ENCODE measurements around the gene SHROOM2.
A peak's percentile ranks its signal among the peaks of the same experiment; 100 is the strongest.

SHROOM2 gene

DNA sequence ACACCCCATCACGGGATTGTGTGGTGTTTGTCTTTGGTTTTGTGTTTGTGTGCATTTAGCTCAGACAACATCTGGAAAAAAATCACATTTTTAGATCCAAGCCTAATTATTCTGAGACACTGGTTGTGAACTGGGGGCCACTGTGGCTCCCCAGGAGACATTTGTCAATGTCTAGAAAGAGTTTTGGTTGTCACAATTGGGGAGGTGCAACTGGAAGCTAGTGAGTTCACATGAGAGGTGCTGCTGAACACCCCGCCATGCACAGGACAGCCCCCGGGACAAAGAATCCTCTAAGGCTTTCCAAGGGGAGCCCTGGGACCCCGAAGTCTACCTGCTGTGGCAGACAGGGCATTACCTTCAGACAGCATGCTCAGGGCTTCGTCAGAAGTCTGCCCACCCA, 47.1 kb upstream of the SHROOM2 start:
- H3K14ac ChIP-seq (ENCODE audit: low read length in 2 of 2) = no peak overlapping the region
- H2AK5ac ChIP-seq (ENCODE audit: low read length, severe bottlenecking) = no peak overlapping the region
- no peak for DNase-seq
- WGBS = 92% methylated on average over 4 of the region's 5 CpGs
- H4K91ac ChIP-seq (ENCODE audit: low read length) = no peak overlapping the region
- H2BK15ac ChIP-seq (ENCODE audit: low read depth, poor library complexity, severe bottlenecking) = peak overlapping the region; percentile 82
- H4K8ac ChIP-seq (ENCODE audit: low read length) = no peak overlapping the region
- H3K27ac ChIP-seq (ENCODE audit: low read length, poor library complexity, severe bottlenecking) = no peak overlapping the region
- no peak overlapping the region for H2BK5ac ChIP-seq (ENCODE audit: low read depth, low read length, poor library complexity, severe bottlenecking)
- H3K4me1 ChIP-seq (ENCODE audit: control insufficient read depth, insufficient read depth, low read depth, low read length) = no peaks in the 10 kb centered on the region
- no peak overlapping the region for H3K18ac ChIP-seq (ENCODE audit: low read depth in 1 of 2, low read length in 2 of 2)
- H3K4ac ChIP-seq (ENCODE audit: low read depth in 1 of 2, low read length in 2 of 2) = no peak overlapping the region
- H3K9me3 ChIP-seq (ENCODE audit: control insufficient read depth, low read length) = peaks cover 5% of the 10 kb centered on the region
- no peak overlapping the region for H3K4me2 ChIP-seq (ENCODE audit: low read length, poor library complexity, severe bottlenecking)
- H3K4me3 ChIP-seq (ENCODE audit: insufficient read depth in 1 of 2, low read depth in 1 of 2, low read length in 2 of 2) = no peak overlapping the region
- H2BK120ac ChIP-seq (ENCODE audit: low read depth, low read length) = no peak overlapping the region
- H2AFZ ChIP-seq (ENCODE audit: low read depth, low read length) = no peak overlapping the region
- no peak overlapping the region for H3K23ac ChIP-seq (ENCODE audit: low read length in 2 of 2)
- H3K9ac ChIP-seq (ENCODE audit: low read length) = no peak overlapping the region
- H3K27me3 ChIP-seq (ENCODE audit: control insufficient read depth in 1 of 2, insufficient read depth in 1 of 2, low read length in 2 of 2) = peaks cover 0 to 6% of the 10 kb centered on the region in 2 experiments
- no peak overlapping the region for H2BK12ac ChIP-seq (ENCODE audit: low read length in 2 of 2)
- no peaks in the 10 kb centered on the region for H3K79me1 ChIP-seq (replicated peaks; ENCODE audit: low read length, poor library complexity, severe bottlenecking)
- H3K36me3 ChIP-seq (ENCODE audit: control insufficient read depth in 1 of 2, insufficient read depth in 2 of 2, low read depth in 1 of 2, low read length in 2 of 2) = no peaks in the 10 kb centered on the region

DNA sequence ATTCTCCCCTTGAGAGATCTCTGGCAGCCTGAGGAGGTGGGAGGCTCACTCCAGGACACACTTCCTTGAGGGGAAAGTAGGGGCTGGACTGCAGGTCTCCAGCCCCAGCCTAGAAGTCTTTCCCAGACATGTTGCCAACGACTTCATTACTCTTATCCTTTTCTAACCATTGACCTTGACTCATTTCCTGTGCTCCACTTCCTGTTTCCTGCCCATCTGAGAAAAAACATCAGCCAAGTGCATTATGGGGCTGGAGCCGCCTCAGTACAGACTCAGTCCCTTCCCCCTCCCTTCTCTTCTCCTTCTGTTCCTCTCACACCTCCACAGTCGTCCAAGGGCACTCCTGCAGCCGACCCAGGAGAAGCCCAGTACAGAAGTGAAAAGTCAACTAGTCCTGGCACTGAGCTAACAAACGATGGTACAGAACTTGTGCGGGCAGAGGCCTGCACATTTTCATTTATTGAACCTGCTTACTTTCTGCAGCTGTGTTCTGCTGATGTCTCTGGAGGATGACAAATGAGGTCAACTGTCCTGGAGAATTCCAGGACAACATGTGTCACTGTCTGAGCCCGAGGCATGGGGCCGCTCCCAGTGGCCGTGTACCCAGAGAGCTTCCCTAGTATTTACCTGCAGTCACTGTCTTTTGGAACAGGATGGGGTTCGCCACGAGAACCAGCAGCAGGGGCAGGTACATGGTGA, 40.7 kb upstream of the SHROOM2 start:
- Histone ChIP-seq H3K18ac (ENCODE audit: low read depth in 1 of 2, low read length in 2 of 2) (peak overlapping the region in 1 of 2 experiments; percentile 57), H3K36me3 (ENCODE audit: control insufficient read depth in 1 of 2, insufficient read depth in 2 of 2, low read depth in 1 of 2, low read length in 2 of 2) (no peaks in the 10 kb centered on the region), H3K4me2 (ENCODE audit: low read length, poor library complexity, severe bottlenecking) (no peak overlapping the region), H2AFZ (ENCODE audit: low read depth, low read length) (no peak overlapping the region), H3K27me3 (ENCODE audit: control insufficient read depth in 1 of 2, insufficient read depth in 1 of 2, low read length in 2 of 2) (no peaks in the 10 kb centered on the region), H4K8ac (ENCODE audit: low read length) (peak overlapping the region; percentile 64), H3K9ac (ENCODE audit: low read length) (no peak overlapping the region), H2BK15ac (ENCODE audit: low read depth, poor library complexity, severe bottlenecking) (no peak overlapping the region), H3K4me1 (ENCODE audit: control insufficient read depth, insufficient read depth, low read depth, low read length) (peaks cover 5% of the 10 kb centered on the region), H3K23ac (ENCODE audit: low read length in 2 of 2) (no peak overlapping the region), H2BK5ac (ENCODE audit: low read depth, low read length, poor library complexity, severe bottlenecking) (no peak overlapping the region), H3K27ac (ENCODE audit: low read length, poor library complexity, severe bottlenecking) (peak overlapping the region; percentile 57), H3K79me1 (replicated peaks; ENCODE audit: low read length, poor library complexity, severe bottlenecking) (no peaks in the 10 kb centered on the region), H4K91ac (ENCODE audit: low read length) (peak overlapping the region; percentile 48), H2BK12ac (ENCODE audit: low read length in 2 of 2) (peak overlapping the region; percentile 38 to 72), H2AK5ac (ENCODE audit: low read length, severe bottlenecking) (no peak overlapping the region), H3K14ac (ENCODE audit: low read length in 2 of 2) (no peak overlapping the region), H3K9me3 (ENCODE audit: control insufficient read depth, low read length) (no peaks in the 10 kb centered on the region), H2BK120ac (ENCODE audit: low read depth, low read length) (peak overlapping the region; percentile 68), H3K4me3 (ENCODE audit: insufficient read depth in 1 of 2, low read depth in 1 of 2, low read length in 2 of 2) (no peak overlapping the region), H3K4ac (ENCODE audit: low read depth in 1 of 2, low read length in 2 of 2) (peak overlapping the region in 1 of 2 experiments; percentile 61)
- peak; percentile 80 for DNase-seq
- WGBS = 14% methylated on average over 11 of the region's 11 CpGs

- H4K8ac ChIP-seq (ENCODE audit: low read length) = no peak overlapping the region
- no peak overlapping the region for H3K23ac ChIP-seq (ENCODE audit: low read length in 2 of 2)
- peak overlapping the region in 1 of 2 experiments; percentile 5 for H3K4ac ChIP-seq (ENCODE audit: low read depth in 1 of 2, low read length in 2 of 2)
- H3K9me3 ChIP-seq (ENCODE audit: control insufficient read depth, low read length) = no peaks in the 10 kb centered on the region
- peaks cover 5% of the 10 kb centered on the region for H3K4me1 ChIP-seq (ENCODE audit: control insufficient read depth, insufficient read depth, low read depth, low read length)
- H3K18ac ChIP-seq (ENCODE audit: low read depth in 1 of 2, low read length in 2 of 2) = no peak overlapping the region
- no peak overlapping the region for H2BK120ac ChIP-seq (ENCODE audit: low read depth, low read length)
- DNase-seq = peak; percentile 91
- no peak overlapping the region for H3K9ac ChIP-seq (ENCODE audit: low read length)
- H2BK12ac ChIP-seq (ENCODE audit: low read length in 2 of 2) = peak overlapping the region; percentile 38 to 52
- peak overlapping the region; percentile 78 for H3K27ac ChIP-seq (ENCODE audit: low read length, poor library complexity, severe bottlenecking)
- no peak overlapping the region for H3K14ac ChIP-seq (ENCODE audit: low read length in 2 of 2)
- no peak overlapping the region for H2BK15ac ChIP-seq (ENCODE audit: low read depth, poor library complexity, severe bottlenecking)
- no peaks in the 10 kb centered on the region for H3K36me3 ChIP-seq (ENCODE audit: control insufficient read depth in 1 of 2, insufficient read depth in 2 of 2, low read depth in 1 of 2, low read length in 2 of 2)
- H3K79me1 ChIP-seq (replicated peaks; ENCODE audit: low read length, poor library complexity, severe bottlenecking) = no peaks in the 10 kb centered on the region
- no peak overlapping the region for H2BK5ac ChIP-seq (ENCODE audit: low read depth, low read length, poor library complexity, severe bottlenecking)
- no peak overlapping the region for H3K4me3 ChIP-seq (ENCODE audit: insufficient read depth in 1 of 2, low read depth in 1 of 2, low read length in 2 of 2)
- no peak overlapping the region for H2AK5ac ChIP-seq (ENCODE audit: low read length, severe bottlenecking)
- no peak overlapping the region for H3K4me2 ChIP-seq (ENCODE audit: low read length, poor library complexity, severe bottlenecking)
- no peaks in the 10 kb centered on the region for H3K27me3 ChIP-seq (ENCODE audit: control insufficient read depth in 1 of 2, insufficient read depth in 1 of 2, low read length in 2 of 2)
- H2AFZ ChIP-seq (ENCODE audit: low read depth, low read length) = no peak overlapping the region
- H4K91ac ChIP-seq (ENCODE audit: low read length) = peak overlapping the region; percentile 48
- WGBS = 0% methylated on average over 1 of the region's 3 CpGs
Observed at GRCh38 chrX:9746148-9746888, 39.9 kb upstream of the SHROOM2 start.

GRCh38 chrX:9747644-9748043, 38.6 kb upstream of the SHROOM2 start:
- Histone ChIP-seq H3K79me1 (replicated peaks; ENCODE audit: low read length, poor library complexity, severe bottlenecking) (no peaks in the 10 kb centered on the region), H3K4me3 (ENCODE audit: insufficient read depth in 1 of 2, low read depth in 1 of 2, low read length in 2 of 2) (no peak overlapping the region), H2BK5ac (ENCODE audit: low read depth, low read length, poor library complexity, severe bottlenecking) (no peak overlapping the region), H3K4me2 (ENCODE audit: low read length, poor library complexity, severe bottlenecking) (no peak overlapping the region), H3K4ac (ENCODE audit: low read depth in 1 of 2, low read length in 2 of 2) (no peak overlapping the region), H3K4me1 (ENCODE audit: control insufficient read depth, insufficient read depth, low read depth, low read length) (peaks cover 5% of the 10 kb centered on the region), H2AFZ (ENCODE audit: low read depth, low read length) (no peak overlapping the region), H2BK120ac (ENCODE audit: low read depth, low read length) (no peak overlapping the region), H3K14ac (ENCODE audit: low read length in 2 of 2) (no peak overlapping the region), H4K91ac (ENCODE audit: low read length) (no peak overlapping the region), H3K9ac (ENCODE audit: low read length) (no peak overlapping the region), H3K18ac (ENCODE audit: low read depth in 1 of 2, low read length in 2 of 2) (no peak overlapping the region), H3K27ac (ENCODE audit: low read length, poor library complexity, severe bottlenecking) (no peak overlapping the region), H3K9me3 (ENCODE audit: control insufficient read depth, low read length) (no peaks in the 10 kb centered on the region), H4K8ac (ENCODE audit: low read length) (no peak overlapping the region), H2AK5ac (ENCODE audit: low read length, severe bottlenecking) (no peak overlapping the region), H3K27me3 (ENCODE audit: control insufficient read depth in 1 of 2, insufficient read depth in 1 of 2, low read length in 2 of 2) (no peaks in the 10 kb centered on the region), H3K36me3 (ENCODE audit: control insufficient read depth in 1 of 2, insufficient read depth in 2 of 2, low read depth in 1 of 2, low read length in 2 of 2) (no peaks in the 10 kb centered on the region), H2BK15ac (ENCODE audit: low read depth, poor library complexity, severe bottlenecking) (no peak overlapping the region), H2BK12ac (ENCODE audit: low read length in 2 of 2) (no peak overlapping the region), H3K23ac (ENCODE audit: low read length in 2 of 2) (no peak overlapping the region)
- peak; percentile 34 for DNase-seq
- WGBS = no CpG with 5 or more reads among the region's 4 CpGs

Measured in mesenchymal stem cell (in vitro differentiated cells and primary cell).